HepG2 (cell line): Measurements from ENCODE around the gene FAM20C.

ENCODE experiments used
- CTCF ChIP-seq: sonication (generic); formaldehyde crosslinking; IDR thresholded peaks from 2 replicates; pipeline ENCODE4 v1.5.0; 2020; ENCODE audit warnings: mild to moderate bottlenecking, missing genetic modification reagents, moderate library complexity
- EZH2 ChIP-seq: conservative IDR thresholded peaks from 2 replicates; pipeline ENCODE4 v1.6.1; 2012; ENCODE audit warnings: mild to moderate bottlenecking, low read depth, low read length, moderate library complexity
- HNRNPLL ChIP-seq: fragments of 200-400 bp; formaldehyde crosslinking; IDR thresholded peaks from 2 replicates; pipeline ENCODE4 v1.6.1; 2017; ENCODE audit warnings: mild to moderate bottlenecking, low read depth, low read length; ENCODE audit not compliant: poor library complexity, severe bottlenecking
- IKZF1 ChIP-seq: fragments of 450-650 bp; IDR thresholded peaks from 2 replicates; pipeline ENCODE4 v1.7.1; 2016
- KDM6A ChIP-seq: IDR thresholded peaks from 2 replicates; pipeline ENCODE4 v1.6.1; 2016; ENCODE audit warnings: low read depth
- MEIS2 ChIP-seq: sonication (generic); formaldehyde crosslinking; IDR thresholded peaks from 2 replicates; pipeline ENCODE4 v1.9.0; 2021; ENCODE audit warnings: mild to moderate bottlenecking, missing genetic modification reagents
- NFAT5 ChIP-seq: sonication (generic); formaldehyde crosslinking; IDR thresholded peaks from 2 replicates; pipeline ENCODE4 v1.4.0; 2020; ENCODE audit warnings: missing genetic modification reagents
- PPARG ChIP-seq: conservative IDR thresholded peaks from 2 replicates; pipeline ENCODE4 v1.6.1; 2016; ENCODE audit warnings: missing biosample characterization, missing genetic modification reagents
- RFX5 ChIP-seq: IDR thresholded peaks from 2 replicates; pipeline ENCODE4 v1.6.1; 2011; ENCODE audit warnings: low read depth, low read length, improper control_type of control experiment
- RNF2 ChIP-seq: fragments of 450-650 bp; conservative IDR thresholded peaks from 2 replicates; pipeline ENCODE4 v1.6.1; 2016; ENCODE audit warnings: low read depth
- SRSF9 ChIP-seq: fragments of 200-400 bp; formaldehyde crosslinking; IDR thresholded peaks from 2 replicates; pipeline ENCODE4 v1.6.1; 2018; ENCODE audit warnings: borderline replicate concordance, mild to moderate bottlenecking, low read depth, low read length; ENCODE audit not compliant: insufficient read depth, poor library complexity, severe bottlenecking
- ZNF142 ChIP-seq: sonication (generic); formaldehyde crosslinking; IDR thresholded peaks from 2 replicates; pipeline ENCODE4 v1.4.0; 2020; ENCODE audit warnings: missing genetic modification reagents
- ZSCAN12 ChIP-seq: sonication (generic); formaldehyde crosslinking; IDR thresholded peaks from 2 replicates; pipeline ENCODE4 v1.9.0; 2021; ENCODE audit warnings: mild to moderate bottlenecking, missing genetic modification reagents

GRCh38 chr7:289209-289755 is 96.9 kb downstream of the FAM20C start:
- no peak for TF ChIP-seq RFX5
- no peak for TF ChIP-seq CTCF (CRISPR knock-in tag)
- no peak for TF ChIP-seq PPARG (CRISPR knock-in tag)
- TF ChIP-seq ZSCAN12 (CRISPR knock-in tag): no peak
- no peak for TF ChIP-seq KDM6A (CRISPR knock-in tag)
- no peak for TF ChIP-seq SRSF9
- TF ChIP-seq HNRNPLL: no peak
- TF ChIP-seq ZNF142: no peak
- TF ChIP-seq MEIS2: no peak
- no peak for TF ChIP-seq NFAT5 (CRISPR knock-in tag)
- TF ChIP-seq EZH2: no peak
- TF ChIP-seq IKZF1: no peak
- no peak for TF ChIP-seq RNF2
